AG08395 (cell line): Measurements from ENCODE around the gene VAV2.

Experiments used
- DNase-seq: peaks from one replicate; pipeline ENCODE4 v3.0.0; 2012; ENCODE audit warnings: mixed read lengths, low spot score

VAV2 gene

GRCh38 chr9:133813749-133814585 lies 178.2 kb downstream of the VAV2 start:
- no peak for DNase-seq

DNA sequence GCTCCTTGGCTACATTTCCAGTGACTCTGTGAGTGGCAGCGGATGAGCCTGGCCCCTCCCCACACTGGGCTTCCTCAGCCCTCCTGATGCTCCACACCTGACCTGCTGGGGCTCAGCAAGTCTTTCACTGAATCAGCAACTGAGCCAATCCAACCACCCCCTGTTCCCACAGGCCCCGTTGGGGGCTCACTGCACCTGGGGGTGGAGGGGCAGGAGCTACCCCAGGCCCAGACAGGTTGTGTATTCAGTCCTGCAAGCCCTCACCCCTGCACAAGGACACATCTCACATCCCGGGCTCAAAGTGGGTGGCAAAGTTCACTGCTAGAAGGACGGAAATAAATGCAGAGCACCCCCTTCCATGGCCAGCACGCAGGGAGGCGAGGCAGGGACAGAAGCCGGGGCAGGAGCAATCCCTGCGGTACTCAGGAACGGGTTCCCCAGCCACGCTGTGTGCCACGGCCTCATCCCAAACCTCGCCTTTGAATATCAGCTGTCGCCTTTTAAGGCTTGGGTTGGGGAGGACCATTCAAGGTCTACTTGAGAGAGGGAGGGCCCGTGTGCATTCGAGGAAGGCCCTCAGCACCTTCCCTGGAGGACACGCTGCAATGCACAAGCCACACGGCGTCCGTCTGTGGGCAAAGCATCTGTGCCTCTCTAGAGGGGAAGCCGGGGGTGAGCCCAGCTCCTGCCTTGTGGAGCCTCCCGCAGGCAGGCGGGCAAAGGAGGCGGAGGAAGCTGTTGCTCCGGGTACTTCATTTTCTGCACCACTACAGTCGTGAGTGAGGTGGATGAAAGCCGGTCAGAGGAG lies 179.0 kb downstream of the VAV2 start:
- no peak for DNase-seq

DNA sequence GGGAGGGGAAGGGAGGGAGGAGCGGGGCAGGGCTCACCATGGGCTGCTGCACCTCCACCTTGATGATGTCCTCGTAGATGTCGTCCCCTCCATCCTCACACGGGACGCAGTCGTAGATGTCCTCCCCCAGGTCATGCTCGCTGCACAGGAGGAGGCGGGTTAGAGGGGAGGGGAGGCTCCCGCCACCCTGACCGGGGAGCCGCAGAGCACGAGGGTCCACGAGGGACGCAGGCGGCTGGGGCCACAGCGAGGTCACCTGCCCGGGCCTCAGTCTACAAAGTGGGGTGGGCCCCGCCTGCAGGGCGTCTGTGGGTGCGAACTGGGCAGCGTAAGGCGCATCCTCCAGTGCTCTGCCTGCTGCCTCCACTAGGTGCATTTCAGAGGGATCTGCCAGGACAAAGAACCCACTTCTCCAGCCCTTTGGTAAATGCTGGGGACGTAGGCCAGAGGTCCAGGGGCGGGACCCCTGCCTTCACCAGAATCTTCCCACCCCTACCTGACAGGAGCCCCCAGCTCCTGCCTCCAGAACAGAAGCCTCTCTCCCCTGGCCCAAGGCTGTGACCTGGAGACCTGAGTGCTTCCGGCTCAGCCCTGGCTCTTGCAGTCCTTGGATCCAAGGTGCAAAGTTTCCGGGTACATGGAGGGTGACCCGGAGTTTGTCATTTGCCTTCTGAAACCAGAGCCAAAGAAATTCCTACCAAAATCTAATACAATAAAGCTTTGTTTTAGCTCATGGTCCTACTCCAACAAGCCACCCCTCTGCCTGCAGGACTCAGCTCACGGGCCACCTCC lies 179.9 kb downstream of the VAV2 start:
- DNase-seq = no peak

DNA sequence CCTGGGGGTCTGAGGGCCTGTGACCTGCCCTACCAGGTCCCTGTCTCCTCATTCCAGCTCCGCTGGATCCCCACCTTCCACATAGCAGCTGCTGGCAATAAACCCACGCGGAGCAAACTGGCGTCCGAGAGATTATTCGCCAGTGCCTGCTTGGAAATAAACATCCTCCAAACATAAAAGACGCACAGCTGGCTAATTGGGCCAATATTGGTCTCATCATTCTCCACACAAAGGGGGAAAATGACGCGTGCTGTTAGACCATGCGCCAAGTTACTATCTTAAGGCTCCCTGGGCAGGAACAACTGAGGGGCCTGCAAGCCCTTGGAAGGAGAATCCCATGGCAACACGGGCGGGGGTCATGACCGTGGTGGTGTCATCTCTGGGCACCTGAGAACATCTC lies 180.7 kb downstream of the VAV2 start:
- DNase-seq = no peak

DNA sequence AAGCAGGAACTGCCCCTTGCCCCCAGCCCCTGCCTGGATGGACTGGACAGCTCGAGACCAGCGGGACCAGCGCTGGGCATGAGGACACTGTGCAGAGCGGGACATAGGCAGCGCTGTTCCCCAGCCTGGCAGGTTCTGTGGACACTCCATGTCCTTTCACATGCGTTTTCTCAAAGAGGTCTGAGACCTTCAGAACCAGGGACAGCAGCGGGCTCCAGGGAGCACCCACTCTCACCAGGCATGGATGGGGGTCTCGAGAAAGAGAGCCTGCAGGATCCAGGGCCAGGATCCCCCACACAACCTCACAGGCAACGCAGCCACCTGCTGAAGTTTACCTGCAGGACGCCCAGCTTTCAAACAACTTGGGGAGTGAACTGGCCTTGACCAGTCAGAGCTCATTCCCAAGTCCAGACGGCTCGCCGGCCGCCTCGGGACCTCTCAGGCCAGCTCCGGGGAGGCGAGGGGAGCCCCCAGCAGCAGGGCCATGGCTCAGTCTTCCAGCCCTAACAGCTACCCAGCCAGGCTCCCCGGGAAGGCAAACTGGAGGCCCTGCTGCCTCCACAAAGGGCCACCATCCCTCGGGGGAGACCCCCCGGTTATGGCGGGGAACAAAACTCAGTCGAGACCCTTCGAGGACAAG lies 181.4 kb downstream of the VAV2 start:
- no peak for DNase-seq

DNA sequence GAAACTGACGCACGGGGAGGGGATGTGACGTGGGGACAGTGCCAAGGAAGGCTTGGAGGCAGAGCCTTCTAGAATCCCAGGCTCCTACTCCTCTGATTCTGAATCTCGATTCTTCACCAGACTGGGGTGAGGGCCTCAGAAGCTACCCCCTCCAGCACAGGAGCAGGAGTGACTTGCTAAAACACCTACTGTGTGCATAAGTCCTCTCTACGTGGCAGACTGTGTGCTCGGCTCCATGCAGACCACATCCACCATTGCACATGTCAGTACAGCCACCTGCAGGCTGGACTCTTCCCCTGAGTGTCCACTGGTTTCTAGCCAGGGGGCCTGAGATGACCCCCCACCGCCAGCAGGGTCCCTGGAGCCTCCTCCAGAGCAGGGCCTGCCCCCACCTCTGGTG lies 182.8 kb downstream of the VAV2 start:
- no peak for DNase-seq

DNA sequence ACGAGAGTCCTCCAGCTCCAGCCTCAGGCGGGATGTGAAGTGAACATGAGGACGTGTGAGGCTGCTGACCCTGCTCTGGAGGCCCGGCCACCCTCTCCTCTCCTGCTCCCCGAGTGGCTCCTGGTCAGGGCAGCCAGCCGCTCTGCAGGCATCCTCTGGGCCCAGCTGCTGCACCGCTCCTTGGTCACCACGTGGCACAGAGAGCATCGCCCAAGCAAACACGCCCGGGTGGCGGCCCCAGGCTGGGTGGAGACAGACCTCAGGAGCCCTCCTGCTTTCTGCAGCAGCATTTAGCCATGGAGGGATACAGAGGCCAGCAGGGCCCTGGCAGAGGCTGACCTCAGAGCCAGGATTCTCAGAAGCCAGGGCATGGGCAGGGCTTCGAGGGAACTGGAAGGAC lies 184.3 kb downstream of the VAV2 start:
- no peak for DNase-seq

DNA sequence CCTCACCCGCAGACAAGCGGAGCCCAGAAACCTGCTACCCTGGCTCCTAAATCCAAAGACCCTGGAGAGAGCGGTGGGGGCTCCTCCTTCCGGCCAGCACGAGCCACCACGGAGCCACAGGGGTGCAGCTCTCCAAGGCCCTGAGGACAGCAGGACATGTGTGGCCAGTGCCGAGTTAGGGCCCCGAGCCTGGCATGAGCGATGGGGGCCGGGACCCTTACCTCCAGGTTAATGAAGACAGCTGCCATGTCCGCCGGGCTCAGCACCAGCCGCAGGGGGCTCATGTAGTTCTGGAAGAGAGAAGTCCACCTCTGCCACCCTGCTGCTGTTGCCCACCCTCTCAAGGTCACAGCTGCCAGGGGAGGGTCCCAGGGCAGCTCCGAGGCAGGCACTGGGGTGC lies 185.1 kb downstream of the VAV2 start:
- DNase-seq = no peak

GRCh38 chr9:133806623-133807010 lies 185.5 kb downstream of the VAV2 start:
- DNase-seq = no peak

DNA sequence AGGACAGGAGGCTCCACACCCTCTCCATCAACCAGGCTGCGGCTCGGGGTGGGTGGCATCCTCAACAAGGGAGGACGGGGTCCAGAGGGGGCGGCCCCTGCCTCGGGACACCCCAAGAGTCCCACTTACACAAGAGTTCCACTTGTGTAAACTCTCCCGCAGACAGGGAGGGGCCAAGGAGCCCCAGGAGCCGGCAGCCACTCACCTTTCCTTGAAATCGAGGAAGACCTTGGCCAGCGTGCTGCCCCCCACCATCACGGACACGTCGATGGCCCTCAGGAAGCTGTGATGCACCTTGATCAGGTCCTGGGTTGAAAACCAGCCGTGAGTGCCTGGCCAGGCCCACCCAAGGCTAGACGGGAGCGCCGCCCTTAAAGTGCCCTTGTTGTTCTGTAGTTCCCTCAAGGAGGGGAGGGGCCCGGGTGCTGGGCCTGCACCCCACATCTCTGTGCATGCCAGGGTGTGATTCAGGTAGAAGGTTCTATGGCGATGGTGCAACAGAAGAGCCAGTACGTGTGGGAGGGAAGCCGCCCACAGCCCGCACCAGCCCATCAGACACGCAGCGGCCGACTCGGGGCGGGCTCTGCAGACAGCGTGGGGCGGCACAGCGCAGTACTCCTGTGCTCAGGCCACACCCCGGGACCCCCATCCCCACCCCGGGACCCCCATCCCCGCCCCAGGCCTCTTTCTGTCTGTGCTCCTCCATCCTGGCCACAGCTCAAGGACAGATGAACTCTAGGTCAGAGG lies 186.1 kb downstream of the VAV2 start:
- DNase-seq = no peak

GRCh38 chr9:133804199-133804598 lies 187.9 kb downstream of the VAV2 start:
- no peak for DNase-seq

- DNase-seq = no peak
Observed at GRCh38 chr9:133803745-133804144, 188.4 kb downstream of the VAV2 start.

DNA sequence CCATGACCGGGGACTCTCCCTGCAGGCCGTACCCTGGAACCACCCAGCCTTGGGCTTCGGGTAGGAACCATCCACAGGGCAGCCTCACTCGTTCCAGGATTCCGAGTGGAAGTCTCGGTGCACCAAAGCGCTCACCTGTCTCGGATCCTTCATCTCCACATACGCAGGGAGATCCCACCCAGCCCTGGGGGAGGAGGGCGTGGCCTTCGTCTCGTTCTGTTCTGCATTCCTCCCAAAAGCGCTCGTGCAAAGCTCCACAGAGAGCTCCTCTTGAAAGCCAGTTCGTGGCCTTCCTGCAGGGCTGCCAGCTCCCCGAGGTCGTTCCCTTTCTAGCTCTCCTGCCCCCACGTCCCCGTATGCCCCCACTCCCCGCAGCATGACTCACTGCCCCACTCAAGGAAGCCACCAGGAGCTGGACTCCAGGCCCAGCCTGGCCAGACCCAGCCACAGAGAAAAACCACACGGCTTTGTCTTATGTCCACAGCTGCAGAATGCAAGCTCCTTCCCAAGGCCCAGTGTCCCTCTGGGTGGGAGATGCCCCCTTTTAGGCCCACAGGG lies 189.0 kb downstream of the VAV2 start:
- peak; percentile 71 for DNase-seq

- no peak for DNase-seq
Observed at GRCh38 chr9:133801739-133802138, 190.4 kb downstream of the VAV2 start.

DNA sequence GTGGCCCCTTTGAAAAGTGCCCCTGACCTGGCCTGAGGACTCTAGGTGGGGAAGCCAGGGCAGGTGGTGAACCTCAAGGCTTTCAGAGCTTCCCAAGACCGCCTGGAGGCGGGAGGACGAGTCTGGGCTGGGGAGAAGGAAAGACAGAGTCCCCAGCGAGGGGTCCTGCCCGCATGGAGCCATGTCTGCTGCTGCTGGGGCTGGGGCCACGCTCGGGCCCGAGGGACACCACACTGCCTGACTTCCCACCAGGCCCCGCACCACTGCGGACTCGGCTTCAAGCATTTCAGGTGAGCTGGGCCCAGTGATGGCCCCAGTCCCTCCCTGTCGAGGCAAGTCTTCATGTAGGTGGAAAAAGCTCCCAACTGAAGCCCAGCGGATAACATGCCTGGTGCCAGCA lies 191.9 kb downstream of the VAV2 start:
- DNase-seq = no peak

DNA sequence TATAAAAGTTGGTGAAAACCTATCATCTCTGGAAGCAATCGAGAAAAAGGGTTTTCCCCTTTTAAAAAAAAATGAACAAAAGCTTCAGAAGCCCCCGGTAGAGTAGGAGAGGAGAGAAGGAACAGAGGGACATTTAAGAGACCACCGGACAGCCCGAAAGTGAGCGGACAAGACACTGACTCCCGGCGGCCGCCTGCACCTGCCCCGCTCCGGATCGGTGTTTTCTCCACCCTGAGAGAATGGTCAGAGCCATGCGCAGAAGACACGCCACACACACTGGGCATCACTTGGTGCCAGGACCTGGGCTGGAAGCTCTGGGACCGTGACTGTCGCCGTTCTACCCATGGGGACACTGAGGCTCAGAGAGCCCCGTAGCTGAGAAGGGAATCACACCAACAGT lies 192.4 kb downstream of the VAV2 start:
- DNase-seq = no peak

DNA sequence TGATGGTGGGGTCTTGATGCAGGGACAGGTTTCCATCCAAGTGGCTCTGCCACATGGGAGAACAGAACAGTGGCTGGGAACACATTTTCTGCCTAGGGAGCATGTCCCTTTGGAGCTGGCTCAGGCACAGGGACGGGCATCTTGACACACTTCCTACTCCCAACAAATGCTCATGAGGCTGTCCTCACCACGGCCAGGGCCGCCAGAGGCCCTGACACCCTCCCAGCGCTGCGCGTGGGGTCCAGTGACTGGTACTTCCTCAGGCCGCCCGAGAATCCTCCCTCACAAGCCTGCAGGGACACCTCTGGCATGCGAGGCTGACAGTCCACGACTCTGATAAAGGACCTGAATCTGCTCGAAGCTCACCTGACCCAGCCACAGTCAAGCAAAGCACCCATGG lies 193.0 kb downstream of the VAV2 start:
- no peak for DNase-seq

DNA sequence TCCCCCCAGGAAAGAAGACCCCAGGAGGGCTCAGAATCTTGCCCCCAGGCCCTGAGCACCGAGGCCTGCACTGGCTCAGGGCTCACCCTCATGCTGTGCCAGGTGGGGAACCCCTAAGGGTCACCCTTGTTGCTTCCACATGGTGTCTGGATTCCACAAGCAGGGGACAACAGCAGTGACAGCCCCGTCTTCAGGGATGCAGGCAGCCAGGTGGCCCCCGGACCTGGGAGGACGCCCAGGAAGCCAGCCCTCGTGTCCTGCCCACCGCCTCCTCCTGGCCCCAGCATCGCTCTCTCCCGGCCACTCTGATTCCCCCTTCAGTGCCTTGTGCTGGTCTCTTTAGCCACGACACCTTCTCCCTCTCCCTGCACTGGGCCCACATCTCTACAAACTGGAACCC lies 194.0 kb downstream of the VAV2 start:
- no peak for DNase-seq

DNA sequence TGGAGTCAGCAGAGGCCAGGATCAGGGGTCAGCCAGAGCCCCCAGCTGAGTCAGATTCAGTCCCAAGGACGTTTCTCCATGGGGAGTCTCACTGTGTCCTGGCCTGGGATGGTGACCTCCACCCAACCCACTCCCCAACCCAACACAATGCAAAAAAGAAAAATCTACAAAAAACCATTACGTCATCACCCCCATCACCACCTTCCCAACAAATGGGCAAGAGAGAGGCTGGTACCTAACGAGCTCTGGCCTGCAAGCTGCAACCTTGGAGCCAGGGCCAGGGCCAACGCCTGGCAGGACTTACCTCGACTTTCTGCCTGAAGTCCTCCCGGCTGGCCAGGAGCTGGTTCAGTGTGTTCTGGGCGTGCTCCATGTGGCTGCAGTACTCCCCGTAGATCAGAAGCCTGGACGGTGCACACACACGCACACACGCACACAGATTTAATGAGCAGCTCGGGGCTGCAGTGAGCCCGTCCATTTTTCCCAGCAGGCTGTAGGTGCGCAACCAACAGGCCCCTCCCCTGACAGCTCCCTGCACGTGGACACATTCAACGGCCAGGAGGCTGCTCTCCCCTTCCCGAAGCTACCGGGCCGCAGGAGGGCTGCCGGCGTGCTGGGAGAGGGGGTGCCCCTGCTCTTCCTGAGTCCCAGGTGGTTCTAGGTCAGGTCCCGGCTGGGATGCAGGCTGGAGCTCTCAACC lies 194.6 kb downstream of the VAV2 start:
- no peak for DNase-seq

GRCh38 chr9:133796562-133796961 lies 195.6 kb downstream of the VAV2 start:
- no peak for DNase-seq
